ENCODE data around the gene ULBP1.
A peak's percentile ranks its signal among the peaks of the same experiment; 100 is the strongest.
"Not testable (repeated sequence)": the region's sequence is repeated elsewhere in the genome, so short reads cannot be mapped to it uniquely, and the experiment has no call there.

Gene ULBP1

DNA sequence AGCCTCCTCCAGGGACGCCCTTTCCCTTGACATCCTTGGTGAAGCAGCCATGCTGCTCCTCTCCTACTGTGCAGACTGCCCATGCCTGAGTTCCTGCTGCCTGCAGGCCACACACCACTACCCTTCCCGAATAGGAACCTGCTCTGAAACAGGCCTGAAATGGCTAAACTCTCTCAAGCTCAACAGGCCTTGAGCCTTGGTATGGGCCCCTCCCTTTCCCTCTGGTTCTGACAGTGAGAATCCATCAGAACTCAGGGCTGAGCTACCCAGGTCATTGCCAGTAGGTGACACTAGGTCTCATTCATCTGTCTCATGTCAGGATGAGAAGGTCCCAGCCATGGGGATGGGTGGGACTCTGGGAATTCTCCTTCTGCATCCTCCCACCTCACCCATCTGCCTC is 35.9 kb downstream of the ULBP1 start:
- Histone ChIP-seq H3K9me3 (ENCODE audit: control insufficient read depth, low read length) (peaks cover 7% of the 10 kb centered on the region), H3K36me3 (ENCODE audit: control insufficient read depth, insufficient read depth, low read length, severe bottlenecking) (no peaks in the 10 kb centered on the region), H3K4me3 (ENCODE audit: low read length) (no peak overlapping the region), H3K4me1 (ENCODE audit: control insufficient read depth, insufficient read depth, low read length) (no peaks in the 10 kb centered on the region), H3K9ac (ENCODE audit: low read length) (no peak overlapping the region), H3K27me3 (replicated peaks; ENCODE audit: control insufficient read depth, insufficient read depth, low read length) (peaks cover 75% of the 10 kb centered on the region)
- no peak for DNase-seq (ENCODE audit: low read depth)

- no peak overlapping the region for H3K9ac ChIP-seq (ENCODE audit: low read length)
- peaks cover 68% of the 10 kb centered on the region for H3K27me3 ChIP-seq (replicated peaks; ENCODE audit: control insufficient read depth, insufficient read depth, low read length)
- no peak overlapping the region for H3K4me3 ChIP-seq (ENCODE audit: low read length)
- H3K4me1 ChIP-seq (ENCODE audit: control insufficient read depth, insufficient read depth, low read length), result no peaks in the 10 kb centered on the region
- H3K36me3 ChIP-seq (ENCODE audit: control insufficient read depth, insufficient read depth, low read length, severe bottlenecking), result no peaks in the 10 kb centered on the region
- H3K9me3 ChIP-seq (ENCODE audit: control insufficient read depth, low read length), result peaks cover 7% of the 10 kb centered on the region
- DNase-seq (ENCODE audit: low read depth), result no peak
These were observed 37.7 kb downstream of the ULBP1 start for GRCh38 chr6:150001295-150002008.

GRCh38 chr6:150002710-150003109 is 39.0 kb downstream of the ULBP1 start:
- Histone ChIP-seq H3K27me3 (replicated peaks; ENCODE audit: control insufficient read depth, insufficient read depth, low read length) (peaks cover 57% of the 10 kb centered on the region), H3K4me3 (ENCODE audit: low read length) (no peak overlapping the region), H3K4me1 (ENCODE audit: control insufficient read depth, insufficient read depth, low read length) (no peaks in the 10 kb centered on the region), H3K9me3 (ENCODE audit: control insufficient read depth, low read length) (peaks cover 7% of the 10 kb centered on the region), H3K36me3 (ENCODE audit: control insufficient read depth, insufficient read depth, low read length, severe bottlenecking) (no peaks in the 10 kb centered on the region), H3K9ac (ENCODE audit: low read length) (no peak overlapping the region)
- no peak for DNase-seq (ENCODE audit: low read depth)

- H3K27me3 ChIP-seq (replicated peaks; ENCODE audit: control insufficient read depth, insufficient read depth, low read length), result peaks cover 59% of the 10 kb centered on the region
- H3K4me1 ChIP-seq (ENCODE audit: control insufficient read depth, insufficient read depth, low read length); H3K9me3 ChIP-seq (ENCODE audit: control insufficient read depth, low read length); H3K36me3 ChIP-seq (ENCODE audit: control insufficient read depth, insufficient read depth, low read length, severe bottlenecking); DNase-seq (ENCODE audit: low read depth); H3K9ac ChIP-seq (ENCODE audit: low read length); H3K4me3 ChIP-seq (ENCODE audit: low read length): not testable (repeated sequence)
These were observed 39.9 kb downstream of the ULBP1 start for GRCh38 chr6:150003599-150003998.

GRCh38 chr6:150004101-150004782 is 40.5 kb downstream of the ULBP1 start:
- Histone ChIP-seq H3K36me3 (ENCODE audit: control insufficient read depth, insufficient read depth, low read length, severe bottlenecking) (no peaks in the 10 kb centered on the region), H3K9ac (ENCODE audit: low read length) (no peak overlapping the region), H3K4me1 (ENCODE audit: control insufficient read depth, insufficient read depth, low read length) (no peaks in the 10 kb centered on the region), H3K4me3 (ENCODE audit: low read length) (peak overlapping the region; percentile 77), H3K9me3 (ENCODE audit: control insufficient read depth, low read length) (peaks cover 7% of the 10 kb centered on the region), H3K27me3 (replicated peaks; ENCODE audit: control insufficient read depth, insufficient read depth, low read length) (peaks cover 59% of the 10 kb centered on the region)
- no peak for DNase-seq (ENCODE audit: low read depth)

GRCh38 chr6:150004783-150005717 is 41.3 kb downstream of the ULBP1 start:
- DNase-seq (ENCODE audit: low read depth), result peak; percentile 94
- Histone ChIP-seq H3K4me1 (ENCODE audit: control insufficient read depth, insufficient read depth, low read length) (no peaks in the 10 kb centered on the region), H3K27me3 (replicated peaks; ENCODE audit: control insufficient read depth, insufficient read depth, low read length) (peaks cover 56% of the 10 kb centered on the region), H3K9ac (ENCODE audit: low read length) (peak overlapping the region; percentile 45), H3K4me3 (ENCODE audit: low read length) (peak overlapping the region; percentile 77), H3K9me3 (ENCODE audit: control insufficient read depth, low read length) (peaks cover 7% of the 10 kb centered on the region), H3K36me3 (ENCODE audit: control insufficient read depth, insufficient read depth, low read length, severe bottlenecking) (no peaks in the 10 kb centered on the region)

GRCh38 chr6:150005761-150006651 is 42.3 kb downstream of the ULBP1 start:
- no peak for DNase-seq (ENCODE audit: low read depth)
- Histone ChIP-seq H3K27me3 (replicated peaks; ENCODE audit: control insufficient read depth, insufficient read depth, low read length) (peaks cover 52% of the 10 kb centered on the region), H3K9me3 (ENCODE audit: control insufficient read depth, low read length) (peaks cover 7% of the 10 kb centered on the region), H3K4me3 (ENCODE audit: low read length) (peak overlapping the region; percentile 77), H3K36me3 (ENCODE audit: control insufficient read depth, insufficient read depth, low read length, severe bottlenecking) (no peaks in the 10 kb centered on the region), H3K9ac (ENCODE audit: low read length) (no peak overlapping the region), H3K4me1 (ENCODE audit: control insufficient read depth, insufficient read depth, low read length) (no peaks in the 10 kb centered on the region)

- Histone ChIP-seq H3K27me3 (replicated peaks; ENCODE audit: control insufficient read depth, insufficient read depth, low read length) (peaks cover 61% of the 10 kb centered on the region), H3K4me3 (ENCODE audit: low read length) (no peak overlapping the region)
- DNase-seq (ENCODE audit: low read depth), result peak; percentile 61
These were observed 43.3 kb downstream of the ULBP1 start for GRCh38 chr6:150006961-150007464.

DNA sequence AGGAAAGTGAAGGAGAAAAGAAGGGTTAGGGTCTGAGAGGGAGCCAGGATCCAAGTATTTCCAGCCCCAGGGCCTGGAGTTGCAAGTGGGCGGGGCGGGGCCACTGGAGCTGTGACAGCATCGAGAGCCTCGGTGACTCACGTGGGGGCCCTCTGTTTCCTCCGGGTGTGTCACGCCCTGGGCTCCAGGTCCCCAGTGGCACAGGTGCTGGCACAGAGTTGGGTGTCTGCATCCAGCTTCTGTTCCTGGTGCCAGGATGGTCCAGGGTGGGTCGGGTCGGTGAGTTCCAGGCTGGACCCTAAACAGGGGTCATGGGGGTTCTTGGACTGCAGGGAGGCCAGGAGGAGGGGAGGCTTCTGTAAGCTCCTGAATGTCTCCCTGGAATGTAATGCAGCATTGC is 44.8 kb downstream of the ULBP1 start:
- no peaks in the 10 kb centered on the region for H3K9me3 ChIP-seq (ENCODE audit: control insufficient read depth, low read length)
- H3K4me3 ChIP-seq (ENCODE audit: low read length), result no peak overlapping the region
- no peak overlapping the region for H3K9ac ChIP-seq (ENCODE audit: low read length)
- DNase-seq (ENCODE audit: low read depth), result no peak
- no peaks in the 10 kb centered on the region for H3K36me3 ChIP-seq (ENCODE audit: control insufficient read depth, insufficient read depth, low read length, severe bottlenecking)
- no peaks in the 10 kb centered on the region for H3K4me1 ChIP-seq (ENCODE audit: control insufficient read depth, insufficient read depth, low read length)
- peaks cover 61% of the 10 kb centered on the region for H3K27me3 ChIP-seq (replicated peaks; ENCODE audit: control insufficient read depth, insufficient read depth, low read length)

More at GRCh38 chr6:150006961-150007464, 43.3 kb downstream of the ULBP1 start:
- Histone ChIP-seq H3K36me3 (ENCODE audit: control insufficient read depth, insufficient read depth, low read length, severe bottlenecking) (no peaks in the 10 kb centered on the region), H3K9me3 (ENCODE audit: control insufficient read depth, low read length) (peaks cover 7% of the 10 kb centered on the region), H3K4me1 (ENCODE audit: control insufficient read depth, insufficient read depth, low read length) (no peaks in the 10 kb centered on the region), H3K9ac (ENCODE audit: low read length) (no peak overlapping the region)
